ENCODE measurements around the gene LMO4.

The LMO4 gene

DNA sequence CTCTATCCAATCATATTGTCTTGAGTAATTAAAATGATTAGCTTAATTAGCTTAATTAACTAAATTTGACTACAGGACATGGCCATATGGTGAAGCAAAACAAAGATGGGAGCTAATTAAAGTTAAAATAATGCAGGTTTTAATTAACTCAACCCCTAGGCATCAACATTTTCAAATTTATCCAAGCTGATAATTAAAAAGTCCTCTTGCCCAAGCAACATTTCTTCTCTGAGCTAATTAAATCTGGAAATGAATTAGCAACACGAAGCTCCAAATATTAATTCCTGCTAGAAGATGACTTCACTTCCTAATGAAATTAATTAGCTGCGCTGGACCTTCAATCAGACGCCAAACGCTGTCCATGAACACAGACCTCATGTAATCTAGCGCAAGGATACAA is 27.9 kb downstream of the LMO4 start:
- Histone ChIP-seq H3K4me3 (ENCODE audit: low read length) (no peak overlapping the region), H3K36me3 (replicated peaks; ENCODE audit: low read depth, low read length) (no peaks in the 10 kb centered on the region), H3K27me3 (ENCODE audit: low read depth, low read length) (no peaks in the 10 kb centered on the region), H3K9ac (ENCODE audit: low read length) (no peak overlapping the region), H3K79me2 (ENCODE audit: low read length) (no peaks in the 10 kb centered on the region), H3K4me1 (ENCODE audit: low read length) (no peaks in the 10 kb centered on the region), H3K4me2 (ENCODE audit: low read length) (no peak overlapping the region), H3K9me3 (ENCODE audit: insufficient read depth, low read length) (no peaks in the 10 kb centered on the region), H4K20me1 (ENCODE audit: insufficient read depth, low read length) (no peaks in the 10 kb centered on the region), H2AFZ (ENCODE audit: low read depth, low read length) (no peak overlapping the region), H3K27ac (ENCODE audit: low read length) (no peak overlapping the region)
- TF ChIP-seq EZH2phosphoT487 (IDR thresholded peaks at IDR 0.05; ENCODE audit: low read depth), result no peak
- TF ChIP-seq, protein P1, sequence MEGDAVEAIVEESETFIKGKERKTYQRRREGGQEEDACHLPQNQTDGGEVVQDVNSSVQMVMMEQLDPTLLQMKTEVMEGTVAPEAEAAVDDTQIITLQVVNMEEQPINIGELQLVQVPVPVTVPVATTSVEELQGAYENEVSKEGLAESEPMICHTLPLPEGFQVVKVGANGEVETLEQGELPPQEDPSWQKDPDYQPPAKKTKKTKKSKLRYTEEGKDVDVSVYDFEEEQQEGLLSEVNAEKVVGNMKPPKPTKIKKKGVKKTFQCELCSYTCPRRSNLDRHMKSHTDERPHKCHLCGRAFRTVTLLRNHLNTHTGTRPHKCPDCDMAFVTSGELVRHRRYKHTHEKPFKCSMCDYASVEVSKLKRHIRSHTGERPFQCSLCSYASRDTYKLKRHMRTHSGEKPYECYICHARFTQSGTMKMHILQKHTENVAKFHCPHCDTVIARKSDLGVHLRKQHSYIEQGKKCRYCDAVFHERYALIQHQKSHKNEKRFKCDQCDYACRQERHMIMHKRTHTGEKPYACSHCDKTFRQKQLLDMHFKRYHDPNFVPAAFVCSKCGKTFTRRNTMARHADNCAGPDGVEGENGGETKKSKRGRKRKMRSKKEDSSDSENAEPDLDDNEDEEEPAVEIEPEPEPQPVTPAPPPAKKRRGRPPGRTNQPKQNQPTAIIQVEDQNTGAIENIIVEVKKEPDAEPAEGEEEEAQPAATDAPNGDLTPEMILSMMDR (IDR thresholded peaks at IDR 0.05; ENCODE audit: low read depth, low read length), result no peak

DNA sequence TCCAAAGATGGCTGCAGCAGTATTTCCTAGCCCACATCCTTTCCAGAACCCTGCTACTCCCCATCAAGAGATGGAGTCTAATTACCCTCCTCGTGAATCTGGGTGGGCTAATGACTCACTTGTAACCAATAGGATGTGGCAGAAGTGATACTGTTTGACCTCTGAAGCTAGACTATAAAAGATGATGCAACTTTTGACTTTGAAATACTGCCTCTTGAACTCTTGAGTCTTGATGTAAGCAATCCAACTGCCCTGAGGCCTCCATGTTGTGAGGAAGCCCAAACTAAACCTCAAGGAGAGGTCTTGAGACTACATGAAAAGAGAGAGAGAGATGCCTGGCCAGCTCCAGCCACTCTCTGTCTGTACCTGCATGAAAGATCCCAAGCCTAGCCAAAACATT is 29.5 kb downstream of the LMO4 start:
- no peak for TF ChIP-seq EZH2phosphoT487 (IDR thresholded peaks at IDR 0.05; ENCODE audit: low read depth)
- no peak overlapping the region for H3K27ac ChIP-seq (ENCODE audit: low read length)
- H3K4me2 ChIP-seq (ENCODE audit: low read length), result no peak overlapping the region

DNA sequence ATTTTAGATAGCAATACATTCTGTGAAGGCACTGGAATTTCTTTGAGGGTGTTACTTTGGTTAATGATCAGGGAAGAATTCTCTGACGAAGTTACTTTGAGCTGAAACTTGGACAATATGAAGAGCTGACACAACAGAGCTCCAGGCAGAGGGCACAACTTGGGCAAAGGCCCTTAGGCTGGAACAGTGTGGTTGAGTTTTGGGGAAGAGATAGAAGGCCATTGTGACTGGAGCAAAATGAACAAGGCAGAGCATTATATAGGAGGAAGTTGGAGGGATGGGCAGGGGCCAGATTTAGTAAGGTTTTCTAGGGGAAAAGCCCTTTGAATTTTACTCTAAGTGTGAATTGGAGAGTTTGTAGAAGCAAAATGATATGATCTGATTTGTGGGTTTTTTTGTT is 30.9 kb downstream of the LMO4 start:
- TF ChIP-seq, protein P1 (IDR thresholded peaks at IDR 0.05; ENCODE audit: low read depth, low read length), result no peak
- no peak for TF ChIP-seq EZH2phosphoT487 (IDR thresholded peaks at IDR 0.05; ENCODE audit: low read depth)
- Histone ChIP-seq H3K79me2 (ENCODE audit: low read length) (no peaks in the 10 kb centered on the region), H3K27me3 (ENCODE audit: low read depth, low read length) (no peaks in the 10 kb centered on the region), H3K4me3 (ENCODE audit: low read length) (no peak overlapping the region), H4K20me1 (ENCODE audit: insufficient read depth, low read length) (no peaks in the 10 kb centered on the region), H3K9ac (ENCODE audit: low read length) (no peak overlapping the region), H3K27ac (ENCODE audit: low read length) (no peak overlapping the region), H3K4me2 (ENCODE audit: low read length) (no peak overlapping the region), H3K9me3 (ENCODE audit: insufficient read depth, low read length) (no peaks in the 10 kb centered on the region), H2AFZ (ENCODE audit: low read depth, low read length) (no peak overlapping the region), H3K36me3 (replicated peaks; ENCODE audit: low read depth, low read length) (no peaks in the 10 kb centered on the region), H3K4me1 (ENCODE audit: low read length) (no peaks in the 10 kb centered on the region)

More for the DNA sequence above, 29.5 kb downstream of the LMO4 start:
- Histone ChIP-seq H3K9ac (ENCODE audit: low read length) (no peak overlapping the region), H3K9me3 (ENCODE audit: insufficient read depth, low read length) (no peaks in the 10 kb centered on the region), H4K20me1 (ENCODE audit: insufficient read depth, low read length) (no peaks in the 10 kb centered on the region), H3K27me3 (ENCODE audit: low read depth, low read length) (no peaks in the 10 kb centered on the region), H3K4me3 (ENCODE audit: low read length) (no peak overlapping the region), H3K79me2 (ENCODE audit: low read length) (no peaks in the 10 kb centered on the region), H3K36me3 (replicated peaks; ENCODE audit: low read depth, low read length) (no peaks in the 10 kb centered on the region), H3K4me1 (ENCODE audit: low read length) (no peaks in the 10 kb centered on the region), H2AFZ (ENCODE audit: low read depth, low read length) (no peak overlapping the region)

DNA sequence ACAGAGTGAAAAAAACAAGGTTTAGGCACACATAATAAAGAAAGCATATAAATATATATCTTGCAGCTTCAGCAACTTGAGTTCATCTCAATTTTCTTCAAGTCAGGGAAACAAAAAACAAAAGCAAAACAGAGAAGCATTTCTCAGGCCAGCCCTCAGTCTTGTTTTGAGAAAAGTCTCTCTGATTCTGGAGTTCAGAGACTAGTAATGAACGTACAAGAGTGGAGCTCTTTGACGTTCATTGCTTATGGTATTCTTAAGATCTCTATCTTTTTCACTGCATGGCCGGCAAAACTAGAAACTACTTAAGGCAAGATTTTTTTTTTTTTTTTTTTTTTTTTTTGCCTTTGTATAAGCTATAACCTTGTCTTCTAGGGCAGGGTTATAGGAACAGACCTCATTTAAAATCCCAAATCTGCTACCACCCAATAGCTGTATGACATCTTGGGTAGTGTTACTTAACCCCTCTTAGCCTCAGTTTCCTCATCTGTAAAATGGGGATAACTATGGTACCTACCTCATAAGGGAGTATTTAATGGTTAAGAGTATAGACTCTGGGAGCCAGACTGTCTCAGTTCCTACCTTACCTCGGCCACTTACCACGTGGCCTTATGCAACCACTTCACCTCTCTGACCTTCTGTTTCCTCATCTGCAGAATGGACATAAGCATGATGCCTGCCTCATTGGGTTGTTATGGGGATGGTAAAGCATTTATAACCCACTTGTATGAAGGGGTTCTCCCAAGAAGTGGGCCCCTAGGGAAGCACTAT is 33.6 kb downstream of the LMO4 start:
- Histone ChIP-seq H3K79me2 (ENCODE audit: low read length) (no peaks in the 10 kb centered on the region), H3K4me3 (ENCODE audit: low read length) (no peak overlapping the region), H3K9me3 (ENCODE audit: insufficient read depth, low read length) (no peaks in the 10 kb centered on the region), H3K4me1 (ENCODE audit: low read length) (no peaks in the 10 kb centered on the region), H3K27ac (ENCODE audit: low read length) (no peak overlapping the region), H3K36me3 (replicated peaks; ENCODE audit: low read depth, low read length) (no peaks in the 10 kb centered on the region), H4K20me1 (ENCODE audit: insufficient read depth, low read length) (no peaks in the 10 kb centered on the region), H2AFZ (ENCODE audit: low read depth, low read length) (no peak overlapping the region), H3K9ac (ENCODE audit: low read length) (no peak overlapping the region), H3K27me3 (ENCODE audit: low read depth, low read length) (no peaks in the 10 kb centered on the region), H3K4me2 (ENCODE audit: low read length) (no peak overlapping the region)
- no peak for TF ChIP-seq EZH2phosphoT487 (IDR thresholded peaks at IDR 0.05; ENCODE audit: low read depth)
- TF ChIP-seq, protein P1 (IDR thresholded peaks at IDR 0.05; ENCODE audit: low read depth, low read length), result no peak
